Muscle of back (tissue), 11 donors: Measurements from ENCODE around the gene HOTAIR. TPM values are rescaled to one million over a fixed set of nuclear protein-coding genes. Genes with fewer than 3 reads are reported as not detected.

Source experiments
- DNase-seq, 3 donors: peaks; one replicate each; pipeline versions ENCODE4 v3.0.0 to v3.0.0-alpha.2; 2013
- polyA plus RNA-seq, 10 donors: library from polyadenylated mRNA; unstranded; fragments of 120-200 nt; gene quantifications; one replicate each; pipeline ENCODE4 v1.2.1, GENCODE V29; 2013; ENCODE audit not compliant: insufficient read length in 10 of 10

HOTAIR gene
- polyA plus RNA-seq, 10 donors, result 0.05 to 7.9 (median 0.68) TPM; not detected in 4

GRCh38 chr12:53963005-53963404 is 11.7 kb downstream of the HOTAIR start:
- DNase-seq, result peak in 1 of 3 donors; percentile 56

- peak in 1 of 3 donors; percentile 74 for DNase-seq
These were observed 13.6 kb downstream of the HOTAIR start for GRCh38 chr12:53961025-53961761.

DNA sequence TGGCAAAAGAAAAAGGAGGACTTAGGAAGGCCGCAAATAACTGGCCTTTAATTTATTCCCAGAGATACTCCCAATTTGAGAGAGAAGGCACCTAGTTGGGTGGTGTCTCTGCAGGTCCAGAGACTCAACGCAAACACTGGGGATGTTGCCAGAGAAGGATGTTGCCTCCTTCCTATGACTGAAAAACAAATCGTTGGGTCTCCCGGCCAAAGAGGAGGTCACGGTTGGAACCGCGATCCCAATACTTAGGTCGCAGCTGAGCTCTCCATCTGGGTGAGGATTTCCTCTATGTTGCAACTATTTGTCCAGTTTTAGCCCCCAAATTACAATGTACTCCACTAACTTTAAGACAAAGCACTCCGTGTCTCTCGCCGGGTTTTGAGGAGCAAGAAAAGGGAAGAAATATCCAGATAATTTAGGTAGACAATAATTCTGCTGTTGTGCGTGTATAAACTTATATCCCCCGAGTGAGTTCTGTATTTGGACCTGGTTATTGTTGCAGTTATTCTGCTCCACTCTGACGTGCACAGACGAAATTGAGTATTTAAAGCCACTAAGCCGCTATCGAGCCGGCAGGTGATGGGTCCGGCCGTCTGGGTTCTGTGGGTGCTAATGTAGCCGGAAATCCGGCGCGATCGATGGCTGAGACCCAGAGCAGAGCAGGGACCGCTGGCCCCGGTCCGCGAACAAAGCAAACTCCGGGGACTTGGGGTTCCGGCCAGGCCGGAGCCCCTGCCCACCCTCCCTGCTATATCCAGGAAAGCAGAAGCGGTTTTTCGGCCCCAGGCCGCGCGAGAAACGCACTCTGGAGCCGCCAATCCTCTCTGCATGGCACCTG is 14.3 kb downstream of the HOTAIR start:
- DNase-seq, result peak in 1 of 3 donors; percentile 61

- no peak for DNase-seq
These were observed 15.4 kb downstream of the HOTAIR start for GRCh38 chr12:53959314-53959713.

- DNase-seq, result no peak
These were observed 16.6 kb downstream of the HOTAIR start for GRCh38 chr12:53958128-53958527.

GRCh38 chr12:53956914-53957536 is 17.7 kb downstream of the HOTAIR start:
- no peak for DNase-seq

DNA sequence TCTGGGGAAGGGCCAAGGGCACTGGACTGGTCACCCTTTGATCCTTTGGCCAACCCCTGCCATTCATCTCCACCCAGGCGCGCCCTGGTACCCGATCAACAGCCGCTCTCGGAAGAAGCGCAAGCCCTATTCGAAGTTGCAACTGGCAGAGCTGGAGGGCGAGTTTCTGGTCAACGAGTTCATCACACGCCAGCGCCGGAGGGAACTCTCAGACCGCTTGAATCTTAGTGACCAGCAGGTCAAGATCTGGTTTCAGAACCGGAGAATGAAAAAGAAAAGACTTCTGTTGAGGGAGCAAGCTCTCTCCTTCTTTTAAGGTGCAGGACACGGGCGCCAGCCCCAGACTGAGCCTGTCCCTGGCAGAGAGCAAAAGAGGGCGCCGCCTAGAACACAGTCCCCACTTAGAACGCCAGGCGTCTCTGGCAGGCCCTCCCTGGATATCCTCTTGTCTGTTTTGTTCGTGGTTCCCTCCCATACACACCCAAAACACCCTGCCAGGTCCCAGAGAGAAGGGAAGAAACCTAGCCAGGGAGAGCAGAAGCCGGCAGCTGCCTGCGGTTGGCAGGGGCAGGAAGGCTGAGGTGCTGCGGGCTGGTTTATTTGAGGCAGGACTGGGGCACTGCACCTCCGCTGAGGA is 18.4 kb downstream of the HOTAIR start:
- no peak for DNase-seq

- DNase-seq, result no peak
These were observed 18.9 kb downstream of the HOTAIR start for GRCh38 chr12:53955776-53956250.

DNA sequence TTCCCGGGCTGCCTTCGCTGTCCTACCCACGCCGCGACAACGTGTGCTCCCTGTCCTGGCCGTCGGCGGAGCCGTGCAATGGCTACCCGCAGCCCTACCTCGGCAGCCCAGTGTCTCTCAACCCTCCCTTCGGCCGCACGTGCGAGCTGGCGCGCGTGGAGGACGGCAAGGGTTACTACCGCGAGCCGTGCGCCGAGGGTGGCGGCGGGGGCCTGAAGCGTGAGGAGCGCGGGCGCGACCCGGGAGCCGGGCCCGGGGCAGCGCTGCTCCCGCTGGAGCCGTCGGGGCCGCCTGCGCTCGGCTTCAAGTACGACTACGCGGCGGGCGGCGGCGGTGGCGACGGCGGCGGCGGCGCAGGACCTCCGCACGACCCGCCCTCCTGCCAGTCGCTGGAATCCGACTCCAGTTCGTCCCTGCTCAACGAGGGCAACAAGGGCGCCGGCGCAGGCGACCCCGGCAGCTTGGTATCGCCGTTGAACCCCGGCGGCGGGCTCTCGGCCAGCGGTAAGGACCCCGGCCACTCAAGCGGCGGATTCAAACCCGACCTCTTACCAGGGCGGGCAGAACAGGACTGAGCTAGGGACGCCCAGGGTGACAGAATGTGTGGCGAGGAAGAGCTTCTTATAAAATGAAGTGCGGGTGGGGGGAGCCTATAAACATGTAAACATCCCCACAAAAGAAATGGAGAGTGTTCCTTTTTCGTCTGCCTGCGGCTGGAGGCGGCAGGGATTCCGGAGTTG is 19.5 kb downstream of the HOTAIR start:
- peak in 1 of 3 donors; percentile 75 for DNase-seq

GRCh38 chr12:53954694-53955035 is 20.1 kb downstream of the HOTAIR start, which contains the start of gene HOXC12:
Gene HOXC12 (plus strand): TSS chr12:53954903. CDS start chr12:53954930, 27 bp downstream.
- no peak for DNase-seq

GRCh38 chr12:53953831-53954693 is 20.7 kb downstream of the HOTAIR start:
- no peak for DNase-seq

DNA sequence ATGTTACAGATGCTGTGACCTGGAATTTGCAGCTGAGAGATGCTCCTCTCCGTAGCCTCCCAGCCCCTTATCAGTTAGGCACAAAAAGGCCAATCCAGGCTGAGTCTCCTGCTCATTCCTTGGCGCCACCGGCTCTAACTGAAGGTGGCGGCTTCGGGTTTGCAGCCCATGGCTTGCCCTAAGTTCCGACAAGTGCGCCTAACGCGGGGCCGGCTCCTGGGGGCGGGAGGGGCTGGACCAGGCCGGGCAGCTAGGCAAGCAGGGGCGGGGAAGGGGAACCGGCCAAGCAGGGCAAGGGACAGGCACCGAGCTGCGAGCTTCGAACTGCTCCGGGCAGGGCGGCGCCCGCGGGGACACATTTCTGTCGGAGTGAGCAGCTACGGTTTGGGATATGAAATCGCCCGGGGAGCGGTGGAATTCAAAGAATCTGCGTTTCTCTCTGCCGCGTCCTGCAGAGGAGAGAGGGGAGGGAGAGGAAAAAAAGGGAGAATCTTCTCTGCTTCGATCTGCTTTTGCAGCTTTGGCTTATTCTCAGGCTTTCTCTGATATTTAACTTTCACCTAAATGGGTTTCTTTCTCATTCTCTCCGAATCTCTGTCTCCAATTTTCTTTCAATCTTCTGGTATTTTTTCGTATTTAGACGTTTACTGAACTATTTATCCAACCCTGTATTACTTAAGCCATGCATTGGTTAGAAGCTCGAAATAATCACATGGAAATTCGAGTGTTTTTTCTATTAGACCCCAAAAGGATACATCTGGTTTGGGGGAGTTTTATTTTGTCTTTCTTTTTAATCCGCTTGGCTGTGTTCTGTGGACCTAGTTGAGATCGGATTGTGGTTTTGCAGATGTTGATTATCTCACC is 21.7 kb downstream of the HOTAIR start:
- no peak for DNase-seq

DNA sequence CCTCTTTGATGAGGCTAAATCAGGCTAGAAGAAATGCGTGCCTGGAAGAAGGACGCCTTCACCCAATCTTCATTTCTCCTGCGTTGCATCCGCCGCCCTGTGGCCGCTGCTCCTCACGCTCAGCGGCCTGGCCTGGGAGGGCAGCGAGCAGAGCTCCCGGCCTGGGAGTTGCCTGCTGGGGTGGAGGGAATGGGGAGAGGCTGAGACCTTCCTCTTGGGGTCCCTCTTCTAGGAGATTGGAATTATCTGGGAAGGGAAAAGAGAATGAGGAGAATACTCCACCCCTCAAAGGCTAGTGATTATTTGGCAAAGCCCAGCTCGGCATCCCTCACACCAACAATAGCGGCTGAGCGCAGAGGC is 22.4 kb downstream of the HOTAIR start:
- no peak for DNase-seq

DNA sequence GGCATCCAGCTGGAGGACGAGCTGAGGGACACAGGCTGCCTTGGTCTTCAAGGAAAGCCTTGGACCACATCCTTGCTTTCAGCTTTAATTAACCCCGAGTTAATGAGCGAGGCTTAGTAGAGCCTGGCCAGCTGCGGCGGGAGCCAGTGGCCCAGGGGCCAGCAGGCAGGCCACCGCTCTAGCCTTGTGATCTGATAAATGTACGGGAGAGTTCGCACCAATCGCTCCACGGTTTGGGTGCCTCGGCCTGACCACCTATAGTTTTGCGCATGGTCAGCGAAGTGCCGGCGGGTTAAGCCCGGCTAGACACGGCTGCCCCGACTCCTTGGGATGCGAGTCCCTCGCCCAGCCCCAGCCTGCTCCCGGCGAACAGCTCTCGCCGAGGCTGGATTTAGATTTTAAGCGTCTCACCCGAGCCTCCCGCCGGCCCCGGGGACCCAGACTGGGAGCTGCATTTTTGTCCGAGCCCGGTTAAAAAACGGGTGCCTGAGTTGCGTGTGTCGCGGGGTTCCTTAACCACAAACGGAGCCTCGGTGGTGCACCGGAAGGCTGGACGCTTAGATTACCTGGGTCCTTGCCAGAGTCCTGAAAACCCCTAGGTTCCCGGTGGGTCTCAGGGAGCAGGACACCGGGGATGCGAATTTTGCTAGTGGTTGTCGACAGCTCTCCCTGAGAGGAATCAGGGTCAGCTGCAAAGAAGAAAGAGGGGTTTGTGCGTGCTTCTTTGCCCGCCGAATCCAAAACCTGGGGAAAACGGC is 23.0 kb downstream of the HOTAIR start:
- no peak for DNase-seq

- DNase-seq, result no peak
These were observed 23.8 kb downstream of the HOTAIR start for GRCh38 chr12:53950789-53951576.

GRCh38 chr12:53950437-53950773 is 24.3 kb downstream of the HOTAIR start:
- DNase-seq, result no peak

GRCh38 chr12:53949631-53950436 is 24.9 kb downstream of the HOTAIR start:
- no peak for DNase-seq
